Psoas muscle (tissue), 8 donors: Measurements from ENCODE around the gene ATP6V0E1. TPM values are rescaled to one million over a fixed set of nuclear protein-coding genes. Genes with fewer than 3 reads are reported as not detected.

Source experiments
- ATAC-seq, 4 donors: fragments of 200-7000 bp; cut with Tn5 transposase; one replicate each; pipeline ENCODE4 v1.9.1; 2020; ENCODE audit warnings: moderate library complexity in 3 of 4, mild to moderate bottlenecking in 2 of 4
- DNase-seq, 2 donors: peaks; one replicate each; pipeline ENCODE4 v3.0.0-alpha.2; 2020
- H3K27ac ChIP-seq: fragments of 200-600 bp; one replicate; pipeline ENCODE4 v1.8.0; 2022
- H3K27me3 ChIP-seq, 3 donors: fragments of 200-600 bp in 1 of 3; one replicate each; pipeline versions ENCODE4 v1.6.1 to v1.8.0; 2013 to 2022; ENCODE audit warnings: low read length in 2 of 3, mild to moderate bottlenecking in 2 of 3, moderate library complexity in 1 of 3; ENCODE audit not compliant: insufficient read depth in 3 of 3
- H3K36me3 ChIP-seq, 2 donors: fragments of 200-600 bp in 1 of 2; one replicate each; pipeline versions ENCODE4 v1.6.1 to v1.8.0; 2013 to 2022; ENCODE audit warnings: low read depth in 1 of 2, mild to moderate bottlenecking in 1 of 2, moderate library complexity in 1 of 2; ENCODE audit not compliant: insufficient read depth in 1 of 2
- H3K4me1 ChIP-seq: fragments of 200-600 bp; one replicate; pipeline ENCODE4 v1.8.0; 2022
- H3K4me3 ChIP-seq: fragments of 200-600 bp; one replicate; pipeline ENCODE4 v1.8.0; 2022; ENCODE audit warnings: mild to moderate bottlenecking
- H3K9me3 ChIP-seq: fragments of 200-600 bp; one replicate; pipeline ENCODE4 v1.8.0; 2022
- CTCF ChIP-seq: fragments of 200-600 bp; IDR thresholded peaks from one replicate; pipeline ENCODE4 v1.8.0; 2022; ENCODE audit warnings: antibody characterized with exemption
- WGBS, 3 donors: extraction: QIAGEN DNeasy Blood & Tissue Kit; methylation state at CpG; one replicate each; pipeline versions ENCODE4 v1.1.6 to v1.1.7; 2013; 5-methylcytosine and 5-hydroxymethylcytosine counted together
- intact Hi-C, 2 donors: fragments of 100-400 bp; cut with DNase I; formaldehyde crosslinking; loops; one replicate each; pipeline versions ENCODE4 v1.11.0 to v1.14.2; 2022
- polyA plus RNA-seq, 3 donors: library from polyadenylated mRNA; stranded (reverse); fragments of 200-250 nt; gene quantifications; one replicate each; pipeline ENCODE4 v1.2.3, GENCODE V29; 2013
- total RNA-seq, 4 donors: library from RNA; stranded (reverse); fragmentation: NEBNext Ultra II Directional in 2 of 4; extraction: Animal tissue kit (Norgen Biotek cat#: 25700) in 2 of 4; gene quantifications; one replicate each; pipeline versions ENCODE4 v1.2.1 to v1.2.4, GENCODE V29; 2021 to 2023
- donor health status: healthy with polysubstance abuse.
- donor health status: DM: no; HTN: no; CAD: no; lungs with moderate emphysema.
- donor health status: Bipolar disorder and iron deficiency.
- donor health status: healthy.
- donor health status: DM: yes; HTN: yes; CAD: no.
- donor health status: DM: no; HTN: no; CAD: no.
- donor health status: DM: no; HTN: no; CAD: no.
- donor health status: DM: yes; HTN: yes; CAD: no.

Gene ATP6V0E1
- total and polyA plus RNA-seq, 7 donors: 97.8 to 319 (median 163) TPM

GRCh38 chr5:172969921-172970320 is 13.7 kb upstream of the ATP6V0E1 start:
- Histone ChIP-seq H3K4me3 (no peak overlapping the region), H3K4me1 (no peaks in the 10 kb centered on the region), H3K27ac (no peak overlapping the region), H3K36me3 (peaks cover 0 to 39% of the 10 kb centered on the region in 2 donors), H3K9me3 (no peaks in the 10 kb centered on the region), H3K27me3 (no peaks in the 10 kb centered on the region)
- intact Hi-C loops: no loop called here
- 91 to 96% (median 96%) methylated on average over 2 of the region's 2 CpGs for WGBS, 3 donors
- TF ChIP-seq CTCF: no peak
- DNase-seq (no peak), ATAC-seq (no peak)

- Histone ChIP-seq H3K36me3 (peaks cover 0 to 25% of the 10 kb centered on the region in 2 donors), H3K4me3 (no peak overlapping the region), H3K27me3 (no peaks in the 10 kb centered on the region), H3K27ac (no peak overlapping the region), H3K9me3 (no peaks in the 10 kb centered on the region), H3K4me1 (no peaks in the 10 kb centered on the region)
- no peak for DNase-seq
- WGBS, 3 donors: 92 to 95% (median 94%) methylated on average over 3 of the region's 3 CpGs
- TF ChIP-seq CTCF: no peak
- intact Hi-C loops: no loop called here
- ATAC-seq: no peak
Measured at GRCh38 chr5:172971482-172971881, 12.1 kb upstream of the ATP6V0E1 start.

GRCh38 chr5:172972552-172972951 is 11.0 kb upstream of the ATP6V0E1 start:
- ATAC-seq: no peak
- no peaks in the 10 kb centered on the region for H3K9me3 ChIP-seq
- intact Hi-C loops: no loop called here
- peaks cover 0 to 23% of the 10 kb centered on the region in 2 donors for H3K36me3 ChIP-seq
- H3K4me1 ChIP-seq: no peaks in the 10 kb centered on the region
- no peak for DNase-seq
- H3K4me3 ChIP-seq: no peak overlapping the region
- no peak for TF ChIP-seq CTCF
- no peak overlapping the region for H3K27ac ChIP-seq
- no peaks in the 10 kb centered on the region for H3K27me3 ChIP-seq
- WGBS, 3 donors: 95 to 96% (median 95%) methylated on average over 5 of the region's 5 CpGs

GRCh38 chr5:172973127-172973916 is 10.2 kb upstream of the ATP6V0E1 start:
- H3K4me1 ChIP-seq: no peaks in the 10 kb centered on the region
- ATAC-seq: no peak
- no peak for DNase-seq

More at GRCh38 chr5:172973127-172973916, 10.2 kb upstream of the ATP6V0E1 start:
- no peaks in the 10 kb centered on the region for H3K9me3 ChIP-seq
- H3K36me3 ChIP-seq: peaks cover 0 to 20% of the 10 kb centered on the region in 2 donors
- 13 to 21% (median 19%) methylated on average over 3 of the region's 3 CpGs for WGBS, 3 donors
- H3K4me3 ChIP-seq: no peak overlapping the region
- no peaks in the 10 kb centered on the region for H3K27me3 ChIP-seq
- H3K27ac ChIP-seq: no peak overlapping the region
- no peak for TF ChIP-seq CTCF
- intact Hi-C loops: no loop called here
